DOHH2 (cell line): Measurements from ENCODE around the gene NRROS.

Source experiments
- CTCF ChIP-seq: fragments of 200-600 bp; sonication (generic); IDR thresholded peaks from one replicate; pipeline ENCODE4 v1.5.1; 2014; ENCODE audit warnings: antibody characterized with exemption, mild to moderate bottlenecking, low read depth, low read length; ENCODE audit not compliant: poor library complexity, severe bottlenecking
- EZH2phosphoT487 ChIP-seq: fragments of 200-600 bp; sonication (generic); IDR thresholded peaks from 2 replicates; pipeline ENCODE4 v1.6.1; 2017; ENCODE audit warnings: borderline replicate concordance, mild to moderate bottlenecking, antibody characterized with exemption, low read length, moderate library complexity, mixed read lengths

- no peak for TF ChIP-seq CTCF
- TF ChIP-seq EZH2phosphoT487: no peak
Measured at GRCh38 chr3:196640297-196641018, 964 bp downstream of the NRROS start.
